GM20000 (cell line): ENCODE data around the gene TNK1.

ENCODE experiments used
- DNase-seq: peaks from one replicate; pipeline ENCODE4 v3.0.0; 2012; ENCODE audit warnings: low spot score
- CTCF ChIP-seq: IDR thresholded peaks from 2 replicates; pipeline ENCODE4 v1.5.1; 2012; ENCODE audit warnings: mild to moderate bottlenecking, control low read depth; ENCODE audit errors: extremely low read depth, missing control alignments

TNK1 gene

GRCh38 chr17:7384489-7385081 is 3.7 kb downstream of the TNK1 start:
- DNase-seq: no peak
- no peak for TF ChIP-seq CTCF

- no peak for DNase-seq
- TF ChIP-seq CTCF: no peak
These were observed 8.0 kb downstream of the TNK1 start for GRCh38 chr17:7388856-7389255.

DNA sequence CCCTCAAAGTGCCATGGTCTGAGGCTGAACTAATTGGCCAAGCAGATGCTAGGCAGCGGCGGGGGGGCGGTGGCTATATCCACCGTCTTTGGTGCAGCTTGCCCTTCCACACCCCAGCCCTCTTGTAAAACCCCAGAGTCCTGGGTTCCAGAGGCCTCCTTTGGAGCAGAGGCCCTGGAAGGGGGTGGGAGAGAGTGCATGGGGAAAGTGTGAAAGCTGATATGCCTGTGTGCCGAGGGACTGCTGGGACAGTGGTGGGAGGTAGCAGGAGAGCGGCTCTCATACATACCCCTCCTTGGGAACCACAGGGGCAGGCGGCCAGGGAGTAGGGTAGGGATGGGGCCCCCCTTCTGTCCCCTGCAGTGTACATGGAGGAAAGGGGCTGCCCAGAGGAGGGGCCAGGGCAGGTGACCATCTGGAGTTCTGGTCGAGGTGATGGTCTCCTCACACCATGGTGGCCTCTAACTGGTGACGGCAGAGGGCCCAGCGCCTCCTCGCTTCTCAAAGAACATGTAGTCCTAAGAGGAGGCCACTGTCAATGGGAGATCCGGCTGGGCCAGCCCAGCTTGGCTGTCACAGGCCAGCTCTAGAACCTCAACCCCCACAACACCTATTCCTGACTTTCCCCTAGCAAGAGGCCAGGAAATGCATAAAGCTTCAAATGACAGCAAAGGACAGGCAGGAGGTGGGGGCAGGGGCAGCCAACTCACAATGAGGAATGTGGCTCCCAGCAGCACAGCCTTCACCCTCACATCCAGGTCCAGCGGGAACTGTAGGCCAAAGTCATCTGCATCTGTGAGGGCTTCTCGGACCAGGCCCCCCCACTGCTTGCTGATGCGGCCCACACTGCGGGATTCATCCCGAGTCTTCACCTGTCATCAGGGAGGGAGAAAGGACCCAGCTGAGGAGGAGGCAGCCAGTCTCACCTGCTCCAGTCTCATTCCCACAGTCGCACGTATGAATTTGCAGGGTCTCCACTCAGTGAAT is 9.3 kb downstream of the TNK1 start:
- no peak for TF ChIP-seq CTCF
- no peak for DNase-seq

DNA sequence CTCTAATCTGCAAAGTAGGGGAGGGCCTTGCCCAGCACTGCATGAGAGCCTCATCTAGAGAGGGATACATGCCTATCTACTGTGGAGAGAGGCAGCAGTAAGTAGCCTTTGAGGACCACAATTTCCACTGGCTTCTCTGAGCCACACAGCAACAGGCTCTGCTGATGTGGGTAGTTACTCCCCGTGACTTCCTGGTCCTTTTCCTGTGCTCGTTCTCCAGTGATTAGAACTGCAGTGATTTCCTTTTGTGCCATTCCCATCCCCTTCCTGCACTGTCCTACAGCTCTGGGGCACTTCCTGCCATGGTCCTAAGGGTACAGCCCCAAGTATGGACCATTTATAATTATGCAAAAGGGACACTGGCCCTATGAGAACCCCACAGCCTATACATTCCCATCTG is 10.4 kb downstream of the TNK1 start:
- no peak for TF ChIP-seq CTCF
- DNase-seq: no peak

GRCh38 chr17:7392696-7393612 is 12.1 kb downstream of the TNK1 start:
- TF ChIP-seq CTCF: no peak
- no peak for DNase-seq

DNA sequence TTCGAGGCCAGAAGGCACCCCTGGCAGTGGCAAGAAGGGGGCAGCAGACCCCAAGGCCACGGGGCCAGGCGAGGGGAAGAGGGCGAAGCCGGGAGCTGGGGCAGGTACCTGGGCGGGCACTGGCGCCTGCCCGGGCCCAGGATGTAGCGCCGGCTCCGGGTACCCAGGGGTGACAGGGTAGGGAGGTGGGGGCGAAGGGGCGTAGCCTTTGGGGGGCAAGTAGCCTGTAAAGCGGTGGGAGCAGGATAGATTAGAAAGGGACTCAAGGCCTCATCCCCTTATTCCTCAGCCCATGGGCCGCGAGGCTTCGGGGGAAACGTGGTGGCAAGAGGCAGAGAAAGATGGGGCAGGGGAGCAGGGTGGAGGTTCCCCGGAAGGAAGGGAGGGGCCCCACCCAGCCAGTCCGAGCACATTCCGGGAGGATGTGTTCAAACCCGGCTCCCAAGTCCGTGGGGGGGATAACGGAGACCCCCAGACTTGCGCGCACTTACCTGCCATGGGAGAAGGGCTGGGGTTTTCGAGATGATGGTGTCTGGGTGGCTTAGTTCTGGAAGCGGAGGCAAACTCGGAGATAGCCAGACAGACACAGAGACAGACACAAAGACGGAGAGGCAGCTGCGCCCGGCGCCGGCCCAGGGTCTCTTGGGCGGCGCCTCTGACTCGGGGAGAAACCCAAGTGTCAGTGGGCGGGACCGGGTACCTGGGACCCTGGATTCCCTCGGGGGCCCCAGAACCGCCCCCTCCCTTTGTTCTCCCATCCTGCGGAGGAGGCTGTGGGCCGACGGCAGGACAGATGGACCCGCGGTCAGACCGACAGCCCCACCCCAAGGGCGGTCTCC is 12.9 kb downstream of the TNK1 start:
- no peak for TF ChIP-seq CTCF
- peak; percentile 89 for DNase-seq
